ENCODE results near the gene MOXD1.

GRCh38 chr6:132412656-132413498, 11.6 kb upstream of the MOXD1 start:
- TF ChIP-seq CTCF (IDR thresholded peaks at IDR 0.05; ENCODE audit: insufficient read depth, low read length, poor library complexity, severe bottlenecking) (no peak), EZH2phosphoT487 (conservative IDR thresholded peaks at IDR 0.05; ENCODE audit: low read length) (no peak)

Measured in SU-DHL-6 (cell line).